Astrocyte (in vitro differentiated cells and primary cell): Measurements from ENCODE around the gene MAP1S.

ENCODE experiments used
- CTCF ChIP-seq: IDR thresholded peaks from 2 replicates; pipeline ENCODE4 v1.5.1; 2011; ENCODE audit warnings: low read depth, mild to moderate bottlenecking, inconsistent platforms, low read length, moderate library complexity; ENCODE audit not compliant: insufficient read depth
- EZH2 ChIP-seq: IDR thresholded peaks from 2 replicates; pipeline ENCODE4 v1.6.1; 2012; ENCODE audit warnings: mild to moderate bottlenecking, low read length, inconsistent platforms; ENCODE audit not compliant: insufficient read depth

GRCh38 chr19:17724655-17725054, 5.4 kb downstream of the MAP1S start:
- TF ChIP-seq CTCF (no peak), EZH2 (no peak)
